WTC11 (cell line): ENCODE results near the gene SPATA19. TPM values are rescaled to one million over a fixed set of nuclear protein-coding genes. Genes with fewer than 3 reads are reported as not detected.

ENCODE experiments used
- ATAC-seq: fragments of 200-7000 bp; cut with Tn5 transposase; 2 replicates; pipeline ENCODE4 v1.10.0; 2021; ENCODE audit warnings: mild to moderate bottlenecking, moderate library complexity
- CTCF ChIA-PET: fragments of 300-600 bp; sonication (Branson Sonifier 250); formaldehyde crosslinking; loops from one replicate; lab custom pipeline; 2021; ENCODE audit warnings: antibody characterized with exemption; lab: Charles Lee
- POLR2A ChIA-PET: fragments of 350-600 bp; sonication (Branson Sonifier 250); formaldehyde crosslinking; loops from one replicate; lab custom pipeline; 2021; ENCODE audit warnings: antibody characterized with exemption; lab: Charles Lee
- DNase-seq: peaks from one replicate; pipeline ENCODE4 v3.0.0; 2021; ENCODE audit warnings: low spot score
- H3K27ac Mint-ChIP-seq: 2 replicates; pipeline ENCODE4 v1.8.0; 2021; ENCODE audit warnings: mixed read lengths
- H3K27me3 Mint-ChIP-seq: 2 replicates; pipeline ENCODE4 v1.8.0; 2021; ENCODE audit warnings: low read depth, mild to moderate bottlenecking, moderate library complexity, mixed read lengths
- H3K36me3 Mint-ChIP-seq: 2 replicates; pipeline ENCODE4 v1.8.0; 2021; ENCODE audit warnings: mixed read lengths
- H3K4me1 Mint-ChIP-seq: 2 replicates; pipeline ENCODE4 v1.8.0; 2022; ENCODE audit warnings: mixed read lengths
- H3K4me3 Mint-ChIP-seq: 2 replicates; pipeline ENCODE4 v1.8.0; 2021; ENCODE audit warnings: mild to moderate bottlenecking, moderate library complexity, mixed read lengths
- H3K9me3 Mint-ChIP-seq: 2 replicates; pipeline ENCODE4 v1.8.0; 2021; ENCODE audit warnings: mixed read lengths
- ATF3 ChIP-seq: sonication (generic); formaldehyde crosslinking; conservative IDR thresholded peaks from 2 replicates; pipeline ENCODE4 v1.8.1; 2022; ENCODE audit warnings: mild to moderate bottlenecking, missing genetic modification reagents
- ESRRA ChIP-seq: sonication (generic); formaldehyde crosslinking; IDR thresholded peaks from 2 replicates; pipeline ENCODE4 v1.8.1; 2022; ENCODE audit warnings: mild to moderate bottlenecking, missing genetic modification reagents, borderline replicate concordance
- JUN ChIP-seq: sonication (generic); formaldehyde crosslinking; IDR thresholded peaks from 2 replicates; pipeline ENCODE4 v1.8.0; 2023; ENCODE audit warnings: mild to moderate bottlenecking, missing genetic modification reagents
- NFE2L1 ChIP-seq: sonication (generic); formaldehyde crosslinking; IDR thresholded peaks from 2 replicates; pipeline ENCODE4 v1.8.1; 2023; ENCODE audit warnings: missing genetic modification reagents
- NR1H2 ChIP-seq: sonication (generic); formaldehyde crosslinking; IDR thresholded peaks from 2 replicates; pipeline ENCODE4 v1.9.0; 2021; ENCODE audit warnings: mild to moderate bottlenecking, moderate library complexity, missing genetic modification reagents
- OVOL2 ChIP-seq: fragments of 250-450 bp; sonication (Bioruptor Pico); IDR thresholded peaks from 2 replicates; pipeline ENCODE4 v1.9.0; 2021; ENCODE audit warnings: mild to moderate bottlenecking, borderline replicate concordance
- SMAD4 ChIP-seq: sonication (generic); formaldehyde crosslinking; IDR thresholded peaks from 2 replicates; pipeline ENCODE4 v1.8.0; 2022; ENCODE audit warnings: mild to moderate bottlenecking, missing genetic modification reagents
- SOX15 ChIP-seq: fragments of 250-450 bp; sonication (Bioruptor Pico); IDR thresholded peaks from 2 replicates; pipeline ENCODE4 v1.9.0; 2021; ENCODE audit warnings: mild to moderate bottlenecking
- TCF7 ChIP-seq: sonication (generic); formaldehyde crosslinking; IDR thresholded peaks from 2 replicates; pipeline ENCODE4 v1.8.0; 2022; ENCODE audit warnings: mild to moderate bottlenecking, low read depth, missing genetic modification reagents, moderate library complexity
- ZNF138 ChIP-seq: sonication (generic); formaldehyde crosslinking; conservative IDR thresholded peaks from 2 replicates; pipeline ENCODE4 v1.8.1; 2022; ENCODE audit warnings: mild to moderate bottlenecking, moderate library complexity, missing genetic modification reagents
- ZNF263 ChIP-seq: sonication (generic); formaldehyde crosslinking; IDR thresholded peaks from 2 replicates; pipeline ENCODE4 v1.8.1; 2022; ENCODE audit warnings: low read depth, mild to moderate bottlenecking, moderate library complexity, missing genetic modification reagents
- ZNF281 ChIP-seq: sonication (generic); formaldehyde crosslinking; IDR thresholded peaks from 2 replicates; pipeline ENCODE4 v1.8.0; 2023; ENCODE audit warnings: mild to moderate bottlenecking, missing genetic modification reagents
- ZNF532 ChIP-seq: fragments of 250-450 bp; sonication (Bioruptor Pico); IDR thresholded peaks from 2 replicates; pipeline ENCODE4 v1.9.0; 2021; ENCODE audit warnings: mild to moderate bottlenecking, borderline replicate concordance
- total RNA-seq: library from RNA; stranded (reverse); gene quantifications from 3 replicates; pipeline ENCODE4 v1.2.3, GENCODE V29; 2021
- TF ChIP-seq, protein P1 (sequence below): sonication (generic); formaldehyde crosslinking; conservative IDR thresholded peaks from 2 replicates; pipeline ENCODE4 v1.8.1; 2023; ENCODE audit warnings: mild to moderate bottlenecking, low read depth, missing genetic modification reagents, moderate library complexity
- TF ChIP-seq, protein P2 (sequence below): sonication (generic); formaldehyde crosslinking; IDR thresholded peaks from 2 replicates; pipeline ENCODE4 v1.8.1; 2022; ENCODE audit warnings: mild to moderate bottlenecking, missing genetic modification reagents, moderate library complexity, borderline replicate concordance

The SPATA19 gene
- total RNA-seq, 1 experiment from 2014 or later: not detected

GRCh38 chr11:133825666-133826065 is 19.6 kb downstream of the SPATA19 start (continued):
- TF ChIP-seq, protein P1, sequence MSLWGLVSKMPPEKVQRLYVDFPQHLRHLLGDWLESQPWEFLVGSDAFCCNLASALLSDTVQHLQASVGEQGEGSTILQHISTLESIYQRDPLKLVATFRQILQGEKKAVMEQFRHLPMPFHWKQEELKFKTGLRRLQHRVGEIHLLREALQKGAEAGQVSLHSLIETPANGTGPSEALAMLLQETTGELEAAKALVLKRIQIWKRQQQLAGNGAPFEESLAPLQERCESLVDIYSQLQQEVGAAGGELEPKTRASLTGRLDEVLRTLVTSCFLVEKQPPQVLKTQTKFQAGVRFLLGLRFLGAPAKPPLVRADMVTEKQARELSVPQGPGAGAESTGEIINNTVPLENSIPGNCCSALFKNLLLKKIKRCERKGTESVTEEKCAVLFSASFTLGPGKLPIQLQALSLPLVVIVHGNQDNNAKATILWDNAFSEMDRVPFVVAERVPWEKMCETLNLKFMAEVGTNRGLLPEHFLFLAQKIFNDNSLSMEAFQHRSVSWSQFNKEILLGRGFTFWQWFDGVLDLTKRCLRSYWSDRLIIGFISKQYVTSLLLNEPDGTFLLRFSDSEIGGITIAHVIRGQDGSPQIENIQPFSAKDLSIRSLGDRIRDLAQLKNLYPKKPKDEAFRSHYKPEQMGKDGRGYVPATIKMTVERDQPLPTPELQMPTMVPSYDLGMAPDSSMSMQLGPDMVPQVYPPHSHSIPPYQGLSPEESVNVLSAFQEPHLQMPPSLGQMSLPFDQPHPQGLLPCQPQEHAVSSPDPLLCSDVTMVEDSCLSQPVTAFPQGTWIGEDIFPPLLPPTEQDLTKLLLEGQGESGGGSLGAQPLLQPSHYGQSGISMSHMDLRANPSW (CRISPR knock-in tag): no peak
- TF ChIP-seq ZNF138 (no peak), SMAD4 (CRISPR knock-in tag) (no peak), TCF7 (no peak), OVOL2 (no peak), ZNF532 (no peak), ATF3 (CRISPR knock-in tag) (no peak), ESRRA (CRISPR knock-in tag) (no peak), JUN (CRISPR knock-in tag) (no peak), NFE2L1 (no peak)
- TF ChIP-seq, protein P2, sequence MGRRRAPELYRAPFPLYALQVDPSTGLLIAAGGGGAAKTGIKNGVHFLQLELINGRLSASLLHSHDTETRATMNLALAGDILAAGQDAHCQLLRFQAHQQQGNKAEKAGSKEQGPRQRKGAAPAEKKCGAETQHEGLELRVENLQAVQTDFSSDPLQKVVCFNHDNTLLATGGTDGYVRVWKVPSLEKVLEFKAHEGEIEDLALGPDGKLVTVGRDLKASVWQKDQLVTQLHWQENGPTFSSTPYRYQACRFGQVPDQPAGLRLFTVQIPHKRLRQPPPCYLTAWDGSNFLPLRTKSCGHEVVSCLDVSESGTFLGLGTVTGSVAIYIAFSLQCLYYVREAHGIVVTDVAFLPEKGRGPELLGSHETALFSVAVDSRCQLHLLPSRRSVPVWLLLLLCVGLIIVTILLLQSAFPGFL: no peak

DNA sequence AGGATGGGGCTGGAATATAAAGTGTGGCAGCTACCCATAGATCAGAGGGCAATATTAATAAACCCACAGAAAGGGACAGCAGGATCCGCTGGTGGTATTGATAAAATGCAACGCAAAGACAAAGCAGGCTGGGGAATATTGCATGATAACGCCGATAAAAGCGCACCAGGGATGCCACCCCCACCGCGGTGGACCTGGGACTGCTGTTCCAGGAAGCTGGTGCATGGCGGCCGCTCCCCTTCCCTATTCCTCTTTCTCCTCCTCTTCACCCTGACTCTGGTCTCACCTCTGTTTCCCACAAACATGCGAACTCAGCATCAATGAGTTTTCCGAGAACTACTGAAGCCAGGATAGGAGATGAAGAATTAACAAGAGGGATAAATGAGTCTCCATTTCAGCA is 20.2 kb downstream of the SPATA19 start:
- ChIA-PET POLR2A (no interaction called here), CTCF (interaction anchor here (0.7 to 1.7 kb wide), 2 partner anchors 10 to 206 kb away, joined by 3 to 7 read pairs; no protein-coding TSS in a partner anchor)
- peaks cover 6% of the 10 kb centered on the region for H3K4me1 Mint-ChIP-seq
- H3K36me3 Mint-ChIP-seq: no peaks in the 10 kb centered on the region
- H3K27me3 Mint-ChIP-seq: no peaks in the 10 kb centered on the region; the same call in 1 of the 2 replicates
- DNase-seq (no peak), ATAC-seq (no peak)
- no peaks in the 10 kb centered on the region for H3K9me3 Mint-ChIP-seq
- no peak overlapping the region for H3K27ac Mint-ChIP-seq
- no peak overlapping the region for H3K4me3 Mint-ChIP-seq
- no peak for TF ChIP-seq NR1H2 (CRISPR knock-in tag)
- TF ChIP-seq ZNF263: no peak
- no peak for TF ChIP-seq SOX15
- TF ChIP-seq ZNF281 (CRISPR knock-in tag): no peak
